ENCODE measurements around the gene ZNF785.

- no peak for TF ChIP-seq NPAS2 (CRISPR knock-in tag; IDR thresholded peaks at IDR 0.05; ENCODE audit: borderline replicate concordance)
- TF ChIP-seq CTCF (CRISPR knock-in tag; IDR thresholded peaks at IDR 0.05): no peak
- TF ChIP-seq MAX (IDR thresholded peaks at IDR 0.05): no peak
- no peak for TF ChIP-seq BHLHE40 (IDR thresholded peaks at IDR 0.05; ENCODE audit: low read length)
- no peak for TF ChIP-seq YY1 (IDR thresholded peaks at IDR 0.05; ENCODE audit: insufficient read depth, insufficient replicate concordance, low read depth, low read length)
- no peak for TF ChIP-seq DRAP1 (CRISPR knock-in tag; IDR thresholded peaks at IDR 0.05)
- no peak for TF ChIP-seq ZBTB38 (CRISPR knock-in tag; IDR thresholded peaks at IDR 0.05)
- no peak for TF ChIP-seq NFE2 (CRISPR knock-in tag; IDR thresholded peaks at IDR 0.05)
- TF ChIP-seq REST (IDR thresholded peaks at IDR 0.05; ENCODE audit: borderline replicate concordance in 1 of 2, low read depth in 1 of 2, low read length in 2 of 2): no peak
These were observed 14.7 kb upstream of the ZNF785 start for GRCh38 chr16:30600215-30600614.
